ENCODE data around the gene ANKLE2. TPM values are rescaled to one million over a fixed set of nuclear protein-coding genes. Genes with fewer than 3 reads are reported as not detected.

ANKLE2 gene
- total and polyA plus RNA-seq, 7 donors = 24.1 to 56.2 (median 29.7) TPM

DNA sequence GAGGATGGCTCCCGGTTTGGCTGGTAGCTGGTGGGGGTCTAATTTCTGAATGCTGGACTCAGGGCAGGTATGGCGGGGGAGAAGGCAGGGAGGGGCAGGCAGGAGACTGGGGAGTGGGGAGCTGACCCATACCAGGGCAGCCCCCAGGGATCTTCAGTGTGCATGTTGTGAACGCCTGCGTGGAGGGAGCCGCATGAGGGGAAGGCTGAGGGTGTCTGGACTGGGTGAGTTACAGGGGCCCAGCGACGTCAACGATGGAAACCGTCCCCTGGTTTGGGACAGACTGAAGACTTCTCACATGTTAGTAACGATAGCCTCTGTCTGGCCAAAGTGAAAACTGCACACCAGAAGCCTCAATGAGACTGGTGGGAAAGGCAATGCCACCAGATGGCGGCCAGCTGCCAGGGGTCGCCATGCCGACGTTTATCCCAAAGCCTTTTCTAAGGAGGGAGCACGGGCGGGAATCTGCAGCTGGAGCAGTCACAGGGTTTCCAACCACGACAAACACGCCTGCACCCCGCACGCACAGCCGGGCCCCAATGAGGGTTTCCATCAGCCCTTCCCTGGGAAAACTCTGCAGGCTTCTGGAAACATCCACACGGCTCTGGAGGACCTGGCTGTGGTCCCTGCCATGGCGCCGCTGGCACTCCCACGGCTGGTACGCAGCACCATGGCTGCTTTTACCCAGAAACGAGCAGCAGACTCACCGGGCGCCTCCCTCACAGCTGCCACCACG is 37.0 kb downstream of the ANKLE2 start:
- Histone ChIP-seq H3K36me3 (ENCODE audit: insufficient read depth in 1 of 2, low read depth in 1 of 2) (peaks cover 11 to 94% of the 10 kb centered on the region in 2 donors), H3K27me3 (ENCODE audit: insufficient read depth in 3 of 3, low read length in 2 of 3) (no peaks in the 10 kb centered on the region), H3K4me1 (no peaks in the 10 kb centered on the region), H3K9me3 (no peaks in the 10 kb centered on the region), H3K4me3 (no peak overlapping the region), H3K27ac (no peak overlapping the region)
- intact Hi-C loops (cut with DNase I) = no loop called here
- ATAC-seq (no peak), DNase-seq (no peak)
- WGBS, 3 donors = 53 to 70% (median 63%) methylated on average over 30 of the region's 30 CpGs
- TF ChIP-seq CTCF (IDR thresholded peaks at IDR 0.05) = no peak

DNA sequence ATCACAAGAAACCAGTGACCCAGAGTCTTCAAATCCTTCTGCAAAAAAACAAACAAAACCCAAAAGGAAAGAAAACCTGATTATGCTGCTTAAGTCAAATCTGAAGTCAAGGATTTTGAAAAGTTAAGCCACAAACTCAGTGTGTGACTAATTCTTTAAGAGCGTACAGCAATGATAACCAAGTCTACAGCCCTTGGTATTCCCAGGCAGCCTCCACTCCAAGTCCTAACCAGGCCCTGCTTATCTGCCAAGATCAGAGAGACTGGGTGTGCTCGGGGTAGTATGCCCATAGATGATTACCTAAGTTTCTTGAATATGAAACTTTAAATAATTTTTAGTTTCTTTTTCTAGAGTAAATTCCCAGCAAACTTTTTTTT is 37.9 kb downstream of the ANKLE2 start:
- Histone ChIP-seq H3K9me3 (no peaks in the 10 kb centered on the region), H3K4me1 (no peaks in the 10 kb centered on the region), H3K27ac (no peak overlapping the region), H3K36me3 (ENCODE audit: insufficient read depth in 1 of 2, low read depth in 1 of 2) (peaks cover 11 to 98% of the 10 kb centered on the region in 2 donors), H3K4me3 (no peak overlapping the region), H3K27me3 (ENCODE audit: insufficient read depth in 3 of 3, low read length in 2 of 3) (no peaks in the 10 kb centered on the region)
- TF ChIP-seq CTCF (IDR thresholded peaks at IDR 0.05) = no peak
- WGBS, 3 donors = 86 to 96% (median 87%) methylated on average over 2 of the region's 2 CpGs
- DNase-seq = no peak
- intact Hi-C loops (cut with DNase I) = no loop called here
- no peak for ATAC-seq

GRCh38 chr12:132723015-132723763 is 38.4 kb downstream of the ANKLE2 start:
- ATAC-seq (peak; percentile 24 to 41 (median 39)), DNase-seq (peak in 1 of 2 donors; percentile 51)
- Histone ChIP-seq H3K27ac (no peak overlapping the region), H3K27me3 (ENCODE audit: insufficient read depth in 3 of 3, low read length in 2 of 3) (no peaks in the 10 kb centered on the region), H3K36me3 (ENCODE audit: insufficient read depth in 1 of 2, low read depth in 1 of 2) (peaks cover 11 to 95% of the 10 kb centered on the region in 2 donors), H3K4me1 (no peaks in the 10 kb centered on the region), H3K4me3 (no peak overlapping the region), H3K9me3 (no peaks in the 10 kb centered on the region)
- intact Hi-C loops (cut with DNase I) = no loop called here
- TF ChIP-seq CTCF (IDR thresholded peaks at IDR 0.05) = no peak
- WGBS, 3 donors = 76 to 84% (median 80%) methylated on average over 30 of the region's 30 CpGs

GRCh38 chr12:132720606-132721345 is 40.9 kb downstream of the ANKLE2 start:
- no peak overlapping the region for H3K27ac ChIP-seq
- H3K36me3 ChIP-seq (ENCODE audit: insufficient read depth in 1 of 2, low read depth in 1 of 2) = peaks cover 11 to 93% of the 10 kb centered on the region in 2 donors
- no peak for DNase-seq
- no peaks in the 10 kb centered on the region for H3K4me1 ChIP-seq
- no peaks in the 10 kb centered on the region for H3K9me3 ChIP-seq
- intact Hi-C loops (cut with DNase I) = no loop called here
- WGBS, 3 donors = 91% methylated on average over 25 of the region's 25 CpGs
- no peak overlapping the region for H3K4me3 ChIP-seq
- no peak for TF ChIP-seq CTCF (IDR thresholded peaks at IDR 0.05)
- no peaks in the 10 kb centered on the region for H3K27me3 ChIP-seq (ENCODE audit: insufficient read depth in 3 of 3, low read length in 2 of 3)
- no peak for ATAC-seq
